ENCODE results near the gene BDKRB1. TPM values are rescaled to one million over a fixed set of nuclear protein-coding genes. Genes with fewer than 3 reads are reported as not detected.

BDKRB1 gene
- total and polyA plus RNA-seq, 9 of the 15 experiments (the other 6 are each of a cell fraction or from before 2014, with no cell fraction given), result 0.06 to 0.23 (median 0.09) TPM; not detected in 1

GRCh38 chr14:96225745-96226151 lies 30.3 kb upstream of the BDKRB1 start:
- intact Hi-C loops (cut with micrococcal nuclease) (no loop called here), in situ Hi-C loops (cut with MboI) (no loop called here)
- no peak overlapping the region for H3K27ac ChIP-seq (ENCODE audit: extremely low read depth, low read depth, low read length)
- FAIRE-seq (no peak), ATAC-seq (no peak), DNase-seq (ENCODE audit: extremely low read depth in 1 of 4, low spot score in 3 of 4) (no peak)
- no TSS peak for BruUV-seq (replicated peaks)
- no peak overlapping the region for H3K4me3 ChIP-seq
- no peak overlapping the region for H3K4me2 ChIP-seq (ENCODE audit: insufficient read depth, low read length)
- H3K27me3 ChIP-seq (ENCODE audit: control insufficient read depth in 2 of 2, insufficient read depth in 2 of 2, low read length in 2 of 2), result peaks cover 0 to 7% of the 10 kb centered on the region in 2 experiments; a peak in 1 of 5 replicates
- H3K9me3 ChIP-seq (replicated peaks; ENCODE audit: control insufficient read depth, insufficient read depth, low read depth, low read length), result no peaks in the 10 kb centered on the region
- no peak overlapping the region for H3K9ac ChIP-seq (ENCODE audit: insufficient read depth in 1 of 2, low read depth in 2 of 2, low read length in 2 of 2)
- no peaks in the 10 kb centered on the region for H3K79me2 ChIP-seq (ENCODE audit: control insufficient read depth, insufficient read depth, low read length)
- H4K20me1 ChIP-seq (replicated peaks; ENCODE audit: control insufficient read depth, insufficient read depth, low read length), result no peaks in the 10 kb centered on the region
- ChIA-PET POLR2A (no interaction called here), CTCF (ENCODE audit: low intra/inter-chr PET ratio) (no interaction called here)
- no peaks in the 10 kb centered on the region for H3K9me1 ChIP-seq (ENCODE audit: control insufficient read depth, insufficient read depth, low read length)
- 0% methylated on average over 2 of the region's 5 CpGs for WGBS (ENCODE audit: insufficient coverage, low coverage, missing lambda C conversion rate)
- H3K36me3 ChIP-seq (ENCODE audit: control insufficient read depth, insufficient read depth, low read length), result no peaks in the 10 kb centered on the region
- no peak for TF ChIP-seq DEAF1 (CRISPR knock-in tag; IDR thresholded peaks at IDR 0.05)
- TF ChIP-seq E2F3 (CRISPR knock-in tag; IDR thresholded peaks at IDR 0.05), result no peak
- TF ChIP-seq CBFB (CRISPR knock-in tag; IDR thresholded peaks at IDR 0.05), result no peak
- no peak for TF ChIP-seq SMARCE1 (IDR thresholded peaks at IDR 0.05)
- no peak for TF ChIP-seq MXI1 (IDR thresholded peaks at IDR 0.05; ENCODE audit: low read depth, low read length)
- no peak for TF ChIP-seq FOXJ2 (tag; IDR thresholded peaks at IDR 0.05)
- TF ChIP-seq SPI1 (IDR thresholded peaks at IDR 0.05; ENCODE audit: borderline replicate concordance, low read depth, low read length), result no peak
- no peak for TF ChIP-seq ESRRB (CRISPR knock-in tag; IDR thresholded peaks at IDR 0.05; ENCODE audit: borderline replicate concordance)
- TF ChIP-seq ZNF586 (CRISPR knock-in tag; conservative IDR thresholded peaks at IDR 0.05), result no peak
- no peak for TF ChIP-seq BRD4 (IDR thresholded peaks at IDR 0.05)
- H2AFZ ChIP-seq (ENCODE audit: low read depth, low read length), result no peak overlapping the region
- no peaks in the 10 kb centered on the region for H3K4me1 ChIP-seq (replicated peaks in 1 of 2; ENCODE audit: control insufficient read depth in 2 of 2, insufficient read depth in 2 of 2, low read length in 2 of 2)
